ENCODE results near the gene ZNF254.
"Not testable (repeated sequence)": the region's sequence is repeated elsewhere in the genome, so short reads cannot be mapped to it uniquely, and the experiment has no call there.

Gene ZNF254

GRCh38 chr19:24072720-24073119, 14.3 kb upstream of the ZNF254 start:
- no peak overlapping the region for H3K4me3 ChIP-seq (ENCODE audit: low read depth, low read length)
- no peak for TF ChIP-seq CTCF (IDR thresholded peaks at IDR 0.05; ENCODE audit: low read depth, low read length)

DNA sequence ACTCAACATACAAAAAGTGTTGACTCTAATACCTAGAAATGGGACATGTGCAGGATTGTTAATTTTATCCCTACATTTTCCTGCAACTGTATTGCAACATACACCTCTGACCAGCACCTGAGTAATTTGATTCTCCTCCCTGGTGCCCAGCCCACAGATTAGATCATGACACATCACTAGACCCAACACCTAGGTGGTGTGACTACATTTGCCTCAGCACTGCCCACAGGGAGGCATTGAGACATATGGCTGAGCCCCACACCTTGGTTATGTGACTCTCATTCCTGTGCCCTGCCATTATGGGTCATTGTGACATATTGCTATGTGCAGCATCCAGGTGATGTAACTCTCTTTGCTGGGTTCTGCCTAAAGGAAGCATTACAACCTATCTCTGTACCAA, 13.2 kb upstream of the ZNF254 start:
- no peak for TF ChIP-seq CTCF (IDR thresholded peaks at IDR 0.05; ENCODE audit: low read depth, low read length)
- no peak overlapping the region for H3K4me3 ChIP-seq (ENCODE audit: low read depth, low read length)

DNA sequence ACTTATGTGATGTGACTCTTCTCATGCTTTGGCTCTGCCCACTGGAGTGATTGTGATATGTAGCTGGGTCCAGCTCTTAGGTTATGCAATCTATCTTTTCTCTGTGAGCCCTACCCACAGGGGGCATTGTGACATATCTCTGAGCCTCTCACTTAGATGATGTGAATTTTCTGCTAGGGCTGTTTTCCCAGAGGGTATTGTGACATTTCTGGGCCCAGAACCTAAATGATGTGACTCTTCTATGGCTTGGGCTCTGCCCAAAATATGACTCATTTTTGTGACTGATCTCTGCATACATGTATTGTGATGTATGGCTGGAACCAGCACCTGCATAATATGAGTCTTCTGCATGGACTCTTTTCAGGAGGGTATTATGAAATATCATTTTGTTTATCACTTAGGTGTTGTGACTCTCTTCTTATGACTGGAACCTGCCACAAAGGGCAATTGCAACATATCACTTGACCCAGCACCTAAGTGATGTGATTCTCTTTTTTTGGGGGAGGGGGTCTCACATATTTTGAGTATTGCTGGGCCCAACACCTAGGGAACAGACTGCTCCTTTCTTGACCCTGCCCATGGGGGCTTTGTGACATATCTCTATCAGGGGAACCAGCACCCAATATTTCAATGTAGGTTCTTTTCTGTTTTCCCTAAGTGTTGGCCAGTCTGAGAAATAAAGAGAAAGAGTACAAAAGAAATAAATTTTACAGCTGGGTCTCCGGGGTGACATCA, 12.1 kb upstream of the ZNF254 start:
- H3K4me3 ChIP-seq (ENCODE audit: low read depth, low read length) = no peak overlapping the region
- TF ChIP-seq CTCF (IDR thresholded peaks at IDR 0.05; ENCODE audit: low read depth, low read length) = no peak

GRCh38 chr19:24075530-24075929, 11.5 kb upstream of the ZNF254 start:
- not testable (repeated sequence) for H3K4me3 ChIP-seq (ENCODE audit: low read depth, low read length)

DNA sequence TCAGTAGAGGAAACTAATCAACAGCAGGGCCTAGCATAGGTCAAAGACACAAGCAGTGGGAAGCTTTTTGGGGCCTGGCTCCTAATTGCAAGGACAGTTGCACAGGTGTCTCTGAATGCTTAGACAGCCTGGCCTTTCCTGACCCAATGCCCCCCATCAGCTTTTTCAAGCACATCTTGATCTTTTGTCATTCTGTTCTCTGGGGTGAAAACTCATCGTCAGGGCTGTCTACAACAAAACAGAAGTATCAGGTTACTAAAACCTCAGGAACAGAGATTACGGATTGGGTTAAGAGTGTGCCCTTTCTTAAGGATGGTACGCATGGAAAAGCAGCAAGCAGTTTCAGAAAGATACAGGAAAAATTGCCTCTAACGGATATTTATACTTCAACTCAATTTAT, 8.3 kb upstream of the ZNF254 start:
- no peak overlapping the region for H3K4me3 ChIP-seq (ENCODE audit: low read depth, low read length)
- no peak for TF ChIP-seq CTCF (IDR thresholded peaks at IDR 0.05; ENCODE audit: low read depth, low read length)

- TF ChIP-seq CTCF (IDR thresholded peaks at IDR 0.05; ENCODE audit: low read depth, low read length) = no peak
Observed at GRCh38 chr19:24081056-24081455, 5.9 kb upstream of the ZNF254 start.

GRCh38 chr19:24098359-24098758, 11.4 kb downstream of the ZNF254 start:
- H3K4me3 ChIP-seq (ENCODE audit: low read depth, low read length) = no peak overlapping the region
- no peak for TF ChIP-seq CTCF (IDR thresholded peaks at IDR 0.05; ENCODE audit: low read depth, low read length)

More at GRCh38 chr19:24081056-24081455, 5.9 kb upstream of the ZNF254 start:
- no peak overlapping the region for H3K4me3 ChIP-seq (ENCODE audit: low read depth, low read length)

- no peak overlapping the region for H3K4me3 ChIP-seq (ENCODE audit: low read depth, low read length)
- TF ChIP-seq CTCF (IDR thresholded peaks at IDR 0.05; ENCODE audit: low read depth, low read length) = no peak
Observed at GRCh38 chr19:24099829-24100228, 12.8 kb downstream of the ZNF254 start.

DNA sequence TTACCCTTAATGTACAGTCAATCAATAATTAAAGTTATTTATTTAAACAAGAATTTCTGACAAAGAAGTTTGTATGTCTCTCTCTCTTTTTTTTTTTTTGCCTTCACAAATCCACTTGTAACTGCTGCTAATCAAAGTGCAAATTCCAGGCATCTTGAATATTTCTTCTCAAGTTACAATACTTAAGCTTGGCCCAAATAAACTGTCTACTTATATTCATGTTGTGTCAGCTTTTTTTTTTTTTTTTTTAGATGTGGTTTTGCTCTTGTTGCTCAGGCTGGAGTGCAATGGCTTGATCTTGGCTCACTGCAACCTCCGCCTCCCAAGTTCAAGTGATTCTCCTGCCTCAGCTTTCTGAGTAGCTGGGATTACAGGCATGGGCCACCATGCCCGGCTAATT, 13.6 kb downstream of the ZNF254 start:
- H3K4me3 ChIP-seq (ENCODE audit: low read depth, low read length) = not testable (repeated sequence)
